Endodermal cell (in vitro differentiated cells): ENCODE measurements around the gene NEGR1. TPM values are rescaled to one million over a fixed set of nuclear protein-coding genes. Genes with fewer than 3 reads are reported as not detected.

Experiments used
- DNase-seq: peaks from one replicate; pipeline ENCODE4 v3.0.0-alpha.2; 2017
- H3K27ac ChIP-seq: 2 replicates; pipeline ENCODE4 v1.5.1; 2013; ENCODE audit warnings: mild to moderate bottlenecking, low read depth, low read length, moderate library complexity
- H3K27me3 ChIP-seq: 2 replicates; pipeline ENCODE4 v1.6.1; 2013; ENCODE audit warnings: mild to moderate bottlenecking, low read length, moderate library complexity; ENCODE audit not compliant: insufficient read depth, control insufficient read depth, poor library complexity, severe bottlenecking
- H3K36me3 ChIP-seq: 2 replicates; pipeline ENCODE4 v1.7.0; 2013; ENCODE audit warnings: mild to moderate bottlenecking, low read length, moderate library complexity; ENCODE audit not compliant: control insufficient read depth, insufficient read depth
- H3K4me1 ChIP-seq: one replicate; pipeline ENCODE4 v1.7.0; 2013; ENCODE audit warnings: low read length; ENCODE audit not compliant: control insufficient read depth, insufficient read depth
- H3K4me3 ChIP-seq: 2 replicates; pipeline ENCODE4 v1.5.1; 2013; ENCODE audit warnings: mild to moderate bottlenecking, low read length, moderate library complexity
- H3K9ac ChIP-seq: 2 replicates; pipeline ENCODE4 v1.6.1; 2013; ENCODE audit warnings: mild to moderate bottlenecking, low read length, moderate library complexity; ENCODE audit not compliant: poor library complexity, severe bottlenecking; ENCODE audit errors: extremely low read depth
- H3K9me3 ChIP-seq: 2 replicates; pipeline ENCODE4 v1.6.1; 2013; ENCODE audit warnings: mild to moderate bottlenecking, low read length, moderate library complexity; ENCODE audit not compliant: control insufficient read depth
- H3K27ac Mint-ChIP-seq: 2 replicates; pipeline ENCODE4 v1.8.0; 2020; ENCODE audit warnings: mixed read lengths
- H3K27me3 Mint-ChIP-seq: 2 replicates; pipeline ENCODE4 v1.8.0; 2021; ENCODE audit warnings: mild to moderate bottlenecking, mixed read lengths; ENCODE audit not compliant: insufficient read depth
- H3K36me3 Mint-ChIP-seq: 2 replicates; pipeline ENCODE4 v1.8.0; 2020; ENCODE audit warnings: low read depth, mixed read lengths
- H3K4me1 Mint-ChIP-seq: 2 replicates; pipeline ENCODE4 v1.8.0; 2020; ENCODE audit warnings: mixed read lengths
- H3K4me3 Mint-ChIP-seq: 2 replicates; pipeline ENCODE4 v1.8.0; 2020; ENCODE audit warnings: mild to moderate bottlenecking, moderate library complexity, mixed read lengths
- H3K9me3 Mint-ChIP-seq: 2 replicates; pipeline ENCODE4 v1.8.0; 2020; ENCODE audit warnings: mild to moderate bottlenecking, mixed read lengths
- CTCF ChIP-seq: fragments of 200-600 bp; sonication (generic); conservative IDR thresholded peaks from 2 replicates; pipeline ENCODE4 v1.5.0; 2021; ENCODE audit warnings: antibody characterized with exemption, mild to moderate bottlenecking
- WGBS, 2 experiments: methylation state at CpG; one replicate each; pipeline versions ENCODE4 v1.1.5 to v1.1.7; 2013; ENCODE audit warnings: missing lambda C conversion rate in 2 of 2, mixed read lengths in 1 of 2; ENCODE audit not compliant: insufficient coverage in 1 of 2, insufficient read length in 1 of 2; 5-methylcytosine and 5-hydroxymethylcytosine counted together
- total RNA-seq, 2 donors: library from RNA; stranded (reverse); fragmentation: NEBNext Ultra II Directional in 1 of 2; extraction: Animal tissue kit (Norgen Biotek cat#: 25700) in 1 of 2; gene quantifications; 2 replicates in 1 of 2; 3 replicates in 1 of 2; pipeline ENCODE4 v1.2.1, GENCODE V29; 2021

NEGR1 gene
- total RNA-seq, 2 donors from 2014 or later, result 1.5 to 2.1 TPM

- no peak overlapping the region for H3K9ac ChIP-seq
- WGBS, 2 experiments, result 96 to 100% methylated on average over 1 to 2 of the region's 3 CpGs
- H3K36me3 ChIP-seq, result no peaks in the 10 kb centered on the region
- H3K4me1 ChIP-seq, result no peaks in the 10 kb centered on the region
- Mint-ChIP-seq H3K4me3 (no peak overlapping the region), H3K27ac (no peak overlapping the region), H3K27me3 (no peaks in the 10 kb centered on the region), H3K4me1 (no peaks in the 10 kb centered on the region), H3K9me3 (no peaks in the 10 kb centered on the region), H3K36me3 (no peaks in the 10 kb centered on the region)
- no peak for TF ChIP-seq CTCF
- DNase-seq, result no peak
- no peak overlapping the region for H3K4me3 ChIP-seq
- H3K27ac ChIP-seq, result no peak overlapping the region
- H3K27me3 ChIP-seq, result no peaks in the 10 kb centered on the region
- H3K9me3 ChIP-seq, result no peaks in the 10 kb centered on the region
Measured at GRCh38 chr1:72086394-72086793, 195.9 kb downstream of the NEGR1 start.

GRCh38 chr1:72075425-72075824 is 206.9 kb downstream of the NEGR1 start:
- H3K4me1 ChIP-seq, result no peaks in the 10 kb centered on the region
- Mint-ChIP-seq H3K4me3 (no peak overlapping the region), H3K27me3 (no peaks in the 10 kb centered on the region), H3K27ac (no peak overlapping the region), H3K9me3 (no peaks in the 10 kb centered on the region), H3K36me3 (no peaks in the 10 kb centered on the region), H3K4me1 (no peaks in the 10 kb centered on the region)
- H3K27me3 ChIP-seq, result no peaks in the 10 kb centered on the region
- H3K36me3 ChIP-seq, result no peaks in the 10 kb centered on the region
- TF ChIP-seq CTCF, result no peak
- no peak overlapping the region for H3K4me3 ChIP-seq
- no peaks in the 10 kb centered on the region for H3K9me3 ChIP-seq
- no peak for DNase-seq
- H3K27ac ChIP-seq, result no peak overlapping the region
- H3K9ac ChIP-seq, result no peak overlapping the region

GRCh38 chr1:72066431-72066830 is 215.9 kb downstream of the NEGR1 start:
- H3K4me3 Mint-ChIP-seq, result no peak overlapping the region
- H3K27me3 ChIP-seq, result no peaks in the 10 kb centered on the region
- no peaks in the 10 kb centered on the region for H3K27me3 Mint-ChIP-seq
- H3K4me1 ChIP-seq, result no peaks in the 10 kb centered on the region
- no peaks in the 10 kb centered on the region for H3K9me3 Mint-ChIP-seq
- no peak overlapping the region for H3K4me3 ChIP-seq
- no peak overlapping the region for H3K27ac ChIP-seq
- no peaks in the 10 kb centered on the region for H3K36me3 ChIP-seq
- 91% methylated on average over 5 to 7 of the region's 7 CpGs for WGBS, 2 experiments
- H3K27ac Mint-ChIP-seq, result no peak overlapping the region
- H3K36me3 Mint-ChIP-seq, result no peaks in the 10 kb centered on the region
- DNase-seq, result no peak
- no peaks in the 10 kb centered on the region for H3K9me3 ChIP-seq
- TF ChIP-seq CTCF, result no peak
- no peak overlapping the region for H3K9ac ChIP-seq
- H3K4me1 Mint-ChIP-seq, result no peaks in the 10 kb centered on the region
